ENCODE results near the gene DCAF11. TPM values are rescaled to one million over a fixed set of nuclear protein-coding genes. Genes with fewer than 3 reads are reported as not detected.

DCAF11 gene
- total and polyA plus RNA-seq, 2 of the 8 experiments (the other 6 are each of a cell fraction or from before 2014, with no cell fraction given) = 60.4 to 63.6 TPM

- Histone ChIP-seq H3K27ac (ENCODE audit: low read depth, low read length) (no peak overlapping the region), H3K36me3 (ENCODE audit: control insufficient read depth in 2 of 4, insufficient read depth in 4 of 4, low read length in 3 of 4) (no peaks in the 10 kb centered on the region), H3K9me3 (ENCODE audit: insufficient read depth in 2 of 2, low read depth in 1 of 2, low read length in 1 of 2) (no peaks in the 10 kb centered on the region), H2AFZ (ENCODE audit: low read length) (no peak overlapping the region), H3K79me1 (ENCODE audit: low read depth, low read length) (no peaks in the 10 kb centered on the region), H4K20me1 (replicated peaks in 1 of 2; ENCODE audit: control insufficient read depth in 1 of 2, insufficient read depth in 2 of 2, low read length in 2 of 2) (no peaks in the 10 kb centered on the region), H2BK5ac (ENCODE audit: low read depth, low read length) (no peak overlapping the region), H4K8ac (ENCODE audit: extremely low read depth, insufficient read depth, low read length) (peak overlapping the region; percentile 31; the same call in 1 of the 2 replicates), H2BK20ac (ENCODE audit: low read length) (0 out of 2 replicates have a peak overlapping the region, but pooled peaks have one; percentile 61), H2BK12ac (ENCODE audit: low read depth, low read length) (no peak overlapping the region), H3K4ac (replicated peaks; ENCODE audit: insufficient read length, low read depth, low read length) (no peak overlapping the region), H3K79me2 (ENCODE audit: control insufficient read depth in 1 of 2, insufficient read depth in 2 of 2, low read length in 2 of 2) (no peaks in the 10 kb centered on the region), H3K56ac (replicated peaks; ENCODE audit: insufficient read length, low read depth, low read length) (no peak overlapping the region), H4K91ac (replicated peaks; ENCODE audit: insufficient read length, low read length) (no peak overlapping the region), H2BK120ac (replicated peaks; ENCODE audit: low read depth, low read length) (no peak overlapping the region), H3K9ac (replicated peaks in 1 of 4; ENCODE audit: extremely low read depth in 1 of 4, low read depth in 3 of 4, low read length in 3 of 4) (no peak overlapping the region), H3K23ac (ENCODE audit: insufficient read length) (no peak overlapping the region), H3K4me1 (replicated peaks in 1 of 4; ENCODE audit: control insufficient read depth in 3 of 4, insufficient read depth in 4 of 4, low read length in 3 of 4) (peaks cover 0 to 11% (median 7%) of the 10 kb centered on the region in 4 experiments; a peak in 6 of 7 replicates), H3K14ac (ENCODE audit: insufficient read length) (no peak overlapping the region), H3K18ac (ENCODE audit: extremely low read depth, low read length) (no peak overlapping the region), H3K27me3 (replicated peaks in 1 of 4; ENCODE audit: control insufficient read depth in 3 of 4, extremely low read depth in 1 of 4, insufficient read depth in 3 of 4, low read length in 3 of 4) (no peaks in the 10 kb centered on the region), H2BK15ac (ENCODE audit: low read length) (0 out of 2 replicates have a peak overlapping the region, but pooled peaks have one; percentile 16), H3K4me2 (ENCODE audit: insufficient read depth in 1 of 2, low read depth in 2 of 2, low read length in 2 of 2) (no peak overlapping the region), H4K5ac (ENCODE audit: insufficient read length, low read depth, low read length) (no peak overlapping the region), H3K23me2 (ENCODE audit: low read depth, low read length) (0 out of 2 replicates have a peak, but pooled peaks cover under 1% of the 10 kb centered on the region), H2AK5ac (ENCODE audit: low read depth, low read length) (0 out of 2 replicates have a peak overlapping the region, but pooled peaks have one; percentile 65), H3K4me3 (ENCODE audit: extremely low read depth in 1 of 4, insufficient read depth in 2 of 4, low read depth in 3 of 4, low read length in 4 of 4) (no peak overlapping the region)
- CTCF ChIA-PET (ENCODE audit: partially characterized antibody) = interaction anchor here (1.0 to 23.8 kb wide), 8 partner anchors 9 to 61 kb away, joined by 3 to 316 read pairs (median 5); partner anchors contain the start of gene PCK2
- no peak for DNase-seq (ENCODE audit: low read depth in 1 of 2, low spot score in 2 of 2)
- POLR2A ChIA-PET (ENCODE audit: partially characterized antibody) = interaction anchor here (0.9 to 27.2 kb wide), 4 partner anchors 9 to 38 kb away, joined by 3 to 626 read pairs (median 3); partner anchors contain the start of gene PCK2
- FAIRE-seq = no peak
- 84% methylated on average over 11 of the region's 11 CpGs; no CpG with 5 or more reads in 1 of the 2 experiments for WGBS, 2 experiments (ENCODE audit: extremely low coverage in 1 of 2, insufficient coverage in 1 of 2, insufficient read length in 1 of 2, insufficient replicate concordance in 2 of 2, low coverage in 1 of 2, low lambda C conversion rate in 2 of 2, missing lambda C conversion rate in 1 of 2)
- TF ChIP-seq MAFK (IDR thresholded peaks at IDR 0.05; ENCODE audit: low read depth, low read length) (no peak), GTF2F1 (IDR thresholded peaks at IDR 0.05; ENCODE audit: borderline replicate concordance, low read depth, low read length) (no peak), BRCA1 (IDR thresholded peaks at IDR 0.05; ENCODE audit: low read depth, low read length) (no peak), NRF1 (IDR thresholded peaks at IDR 0.05; ENCODE audit: low read depth, low read length) (no peak), SIN3A (conservative IDR thresholded peaks at IDR 0.05 in 1 of 2, IDR thresholded peaks at IDR 0.05 in 1 of 2; ENCODE audit: low read depth in 1 of 2, low read length in 2 of 2) (no peak), KDM4A (IDR thresholded peaks at IDR 0.05; ENCODE audit: low read depth, low read length, severe bottlenecking) (no peak), CHD1 (IDR thresholded peaks at IDR 0.05; ENCODE audit: low read depth, low read length) (no peak), TCF12 (IDR thresholded peaks at IDR 0.05; ENCODE audit: low read depth, low read length) (no peak), CREB1 (IDR thresholded peaks at IDR 0.05) (no peak), HDAC6 (IDR thresholded peaks at IDR 0.05; ENCODE audit: low read depth, low read length) (no peak), TEAD4 (IDR thresholded peaks at IDR 0.05; ENCODE audit: low read depth, low read length) (no peak), FOSL1 (IDR thresholded peaks at IDR 0.05; ENCODE audit: insufficient read depth, low read depth, low read length) (no peak)
Observed at GRCh38 chr14:24075485-24076301, 38.9 kb upstream of the DCAF11 start.

Measured in H1 (cell line).